Fibroblast of the aortic adventitia (primary cell): ENCODE results near the gene ZNF180. TPM values are rescaled to one million over a fixed set of nuclear protein-coding genes. Genes with fewer than 3 reads are reported as not detected.

ENCODE experiments used
- DNase-seq: peaks from one replicate; pipeline ENCODE4 v3.0.0-alpha.2; 2010; ENCODE audit warnings: low read depth
- H3K4me3 ChIP-seq: 2 replicates; pipeline ENCODE4 v1.5.1; 2011; ENCODE audit warnings: low read depth, mild to moderate bottlenecking, control low read depth, low read length, moderate library complexity
- total RNA-seq: library from RNA; depleted of rRNA; stranded (reverse); fragments of >200 nt; gene quantifications from 2 replicates; pipeline ENCODE4 v1.2.3, GENCODE V29; 2012; ENCODE audit warnings: low replicate concordance
- TF ChIP-seq, protein P1 (sequence below): IDR thresholded peaks from 2 replicates; pipeline ENCODE4 v1.5.1; 2011; ENCODE audit warnings: mild to moderate bottlenecking, low read length, control low read depth, inconsistent platforms; ENCODE audit not compliant: insufficient read depth

Gene ZNF180
- total RNA-seq, 1 donor, result 8.6 TPM

GRCh38 chr19:44521370-44521769, 21.0 kb upstream of the ZNF180 start:
- TF ChIP-seq, protein P1, sequence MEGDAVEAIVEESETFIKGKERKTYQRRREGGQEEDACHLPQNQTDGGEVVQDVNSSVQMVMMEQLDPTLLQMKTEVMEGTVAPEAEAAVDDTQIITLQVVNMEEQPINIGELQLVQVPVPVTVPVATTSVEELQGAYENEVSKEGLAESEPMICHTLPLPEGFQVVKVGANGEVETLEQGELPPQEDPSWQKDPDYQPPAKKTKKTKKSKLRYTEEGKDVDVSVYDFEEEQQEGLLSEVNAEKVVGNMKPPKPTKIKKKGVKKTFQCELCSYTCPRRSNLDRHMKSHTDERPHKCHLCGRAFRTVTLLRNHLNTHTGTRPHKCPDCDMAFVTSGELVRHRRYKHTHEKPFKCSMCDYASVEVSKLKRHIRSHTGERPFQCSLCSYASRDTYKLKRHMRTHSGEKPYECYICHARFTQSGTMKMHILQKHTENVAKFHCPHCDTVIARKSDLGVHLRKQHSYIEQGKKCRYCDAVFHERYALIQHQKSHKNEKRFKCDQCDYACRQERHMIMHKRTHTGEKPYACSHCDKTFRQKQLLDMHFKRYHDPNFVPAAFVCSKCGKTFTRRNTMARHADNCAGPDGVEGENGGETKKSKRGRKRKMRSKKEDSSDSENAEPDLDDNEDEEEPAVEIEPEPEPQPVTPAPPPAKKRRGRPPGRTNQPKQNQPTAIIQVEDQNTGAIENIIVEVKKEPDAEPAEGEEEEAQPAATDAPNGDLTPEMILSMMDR, result no peak
- H3K4me3 ChIP-seq, result no peak overlapping the region
- DNase-seq, result no peak

GRCh38 chr19:44517146-44517545, 16.8 kb upstream of the ZNF180 start:
- no peak for DNase-seq
- TF ChIP-seq, protein P1, result no peak
- H3K4me3 ChIP-seq, result no peak overlapping the region

DNA sequence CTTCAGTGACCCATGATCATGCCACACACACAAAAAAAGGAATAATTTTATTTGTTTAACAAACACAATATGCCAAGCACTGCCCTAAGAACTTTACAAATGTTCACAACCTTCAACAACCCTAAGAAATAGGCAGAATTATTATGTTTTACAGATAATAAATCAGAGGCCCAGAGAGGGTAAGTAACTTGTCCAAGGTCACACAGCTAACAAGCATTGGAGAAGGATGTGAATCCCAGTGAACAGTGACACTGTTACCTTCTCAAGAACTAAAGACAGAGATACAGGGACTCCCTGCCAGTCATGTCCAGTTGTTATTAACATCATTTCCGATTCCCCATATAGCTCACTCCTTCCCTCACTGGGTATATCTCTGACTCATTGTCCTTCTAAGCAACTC, 15.6 kb upstream of the ZNF180 start:
- H3K4me3 ChIP-seq, result no peak overlapping the region
- TF ChIP-seq, protein P1, result no peak
- no peak for DNase-seq

- DNase-seq, result no peak
- no peak overlapping the region for H3K4me3 ChIP-seq
- TF ChIP-seq, protein P1, result no peak
Observed at GRCh38 chr19:44515031-44515430, 14.7 kb upstream of the ZNF180 start.

DNA sequence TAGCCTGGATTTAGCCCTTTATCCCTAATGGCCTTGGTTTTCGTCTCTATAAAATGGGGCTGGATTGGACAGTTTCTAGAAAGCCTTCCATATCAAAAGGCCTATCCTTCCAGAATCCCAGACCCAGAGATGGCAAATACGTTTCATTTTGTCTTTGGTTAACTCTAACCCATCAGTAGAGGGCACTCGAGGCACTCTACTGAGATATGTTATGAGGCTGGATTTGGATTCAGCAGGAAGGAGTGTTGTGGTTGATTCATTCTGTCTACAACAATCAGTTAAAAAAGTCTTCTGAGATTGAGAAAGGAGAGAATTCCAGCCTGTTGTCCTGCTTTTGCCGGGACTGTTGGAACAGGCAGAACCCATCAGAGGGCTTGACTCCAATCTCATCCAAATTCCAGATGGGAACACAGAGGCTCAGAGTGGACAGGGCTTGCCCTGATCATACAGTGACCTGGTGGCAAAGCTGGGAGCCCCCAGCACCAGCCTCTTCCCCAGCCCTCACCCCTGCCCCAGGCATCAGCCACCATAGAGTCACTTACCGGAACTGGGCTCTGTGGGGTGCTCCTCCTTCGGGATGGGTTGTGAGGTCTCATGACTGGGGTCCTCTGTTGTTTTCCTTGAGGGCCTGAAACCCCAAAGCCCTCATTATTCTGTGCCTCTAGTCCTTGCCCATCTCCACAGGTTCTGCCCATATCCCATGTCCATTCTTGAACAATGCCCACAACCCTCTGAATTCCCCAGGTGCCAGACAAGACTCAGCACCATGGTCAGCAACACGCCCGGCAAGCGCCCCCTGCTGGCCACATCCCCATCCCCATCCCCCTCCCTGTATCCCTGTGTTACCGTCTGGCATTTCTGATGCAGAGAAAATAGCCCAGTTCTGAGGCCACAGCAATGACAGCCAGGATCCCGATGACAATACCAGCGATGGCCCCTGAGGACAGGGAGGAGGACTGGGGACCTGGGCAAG, 12.3 kb upstream of the ZNF180 start:
- H3K4me3 ChIP-seq, result no peak overlapping the region
- TF ChIP-seq, protein P1, result peak; percentile 59
- DNase-seq, result peak; percentile 68

DNA sequence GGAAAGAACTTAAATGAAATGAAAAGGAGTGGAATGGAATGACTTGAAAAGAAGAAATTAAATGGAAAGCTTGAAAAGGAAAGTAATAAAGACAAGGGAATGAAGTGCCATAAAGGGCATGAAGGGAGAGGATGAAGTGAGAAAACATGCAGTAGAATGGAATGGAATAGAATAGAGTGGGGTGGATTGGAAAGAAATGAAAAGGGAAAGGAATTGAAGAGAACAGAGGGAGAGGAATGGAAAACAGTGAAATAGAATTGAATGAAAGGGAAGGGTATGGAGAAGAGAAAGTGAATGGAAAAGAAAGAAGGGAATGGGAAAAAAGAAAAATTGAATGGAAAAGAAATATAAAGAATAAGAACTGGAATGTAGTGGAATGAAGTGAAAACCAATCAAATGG, 9.2 kb upstream of the ZNF180 start:
- no peak for DNase-seq
- no peak overlapping the region for H3K4me3 ChIP-seq
- TF ChIP-seq, protein P1, result no peak
